ENCODE data around the gene TNFAIP8L1.
"Not testable (repeated sequence)": the region's sequence is repeated elsewhere in the genome, so short reads cannot be mapped to it uniquely, and the experiment has no call there.

The TNFAIP8L1 gene

DNA sequence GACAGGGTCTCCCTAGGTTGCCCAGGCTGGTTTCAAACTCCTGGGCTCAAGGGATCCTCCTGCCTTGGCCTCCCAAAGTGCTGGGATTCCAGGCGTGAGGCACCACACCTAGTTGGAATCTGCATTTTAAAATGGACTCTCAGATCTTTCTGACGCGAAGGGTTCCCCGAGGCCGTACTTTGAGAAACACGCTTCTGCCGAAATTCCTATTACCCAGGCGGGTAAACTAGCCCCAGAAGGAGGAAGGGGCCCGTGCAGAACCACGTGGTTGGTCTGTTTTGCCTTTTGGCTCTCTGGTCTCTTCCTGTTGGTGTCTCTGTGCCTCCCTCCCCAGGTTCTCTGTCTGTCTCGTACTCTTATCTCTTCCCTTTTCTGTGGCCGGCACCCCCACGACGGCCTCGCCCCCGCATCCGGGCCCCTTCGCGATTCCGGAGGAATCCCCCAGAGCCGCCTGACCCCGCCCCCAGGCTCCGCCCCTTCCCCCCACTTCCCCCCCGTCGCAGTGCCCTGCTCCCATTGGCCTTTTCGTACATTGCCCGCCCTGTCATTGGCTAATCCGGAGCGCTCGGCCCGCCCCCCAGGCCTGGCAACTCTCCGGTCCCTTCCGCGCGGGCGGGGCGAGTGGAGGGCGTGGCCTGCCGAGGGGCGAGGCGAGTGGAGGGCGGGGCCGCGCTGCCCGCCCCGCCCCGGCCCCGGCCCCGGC is at the start of gene TNFAIP8L1:
Gene TNFAIP8L1 (plus strand): TSS at position 689 of the 703 bp plus-strand sequence. CDS start 12,354 bp downstream, outside the sequence.
- in situ Hi-C loops (cut with MboI; ENCODE audit: low sequenced_read_pairs), result no loop called here

DNA sequence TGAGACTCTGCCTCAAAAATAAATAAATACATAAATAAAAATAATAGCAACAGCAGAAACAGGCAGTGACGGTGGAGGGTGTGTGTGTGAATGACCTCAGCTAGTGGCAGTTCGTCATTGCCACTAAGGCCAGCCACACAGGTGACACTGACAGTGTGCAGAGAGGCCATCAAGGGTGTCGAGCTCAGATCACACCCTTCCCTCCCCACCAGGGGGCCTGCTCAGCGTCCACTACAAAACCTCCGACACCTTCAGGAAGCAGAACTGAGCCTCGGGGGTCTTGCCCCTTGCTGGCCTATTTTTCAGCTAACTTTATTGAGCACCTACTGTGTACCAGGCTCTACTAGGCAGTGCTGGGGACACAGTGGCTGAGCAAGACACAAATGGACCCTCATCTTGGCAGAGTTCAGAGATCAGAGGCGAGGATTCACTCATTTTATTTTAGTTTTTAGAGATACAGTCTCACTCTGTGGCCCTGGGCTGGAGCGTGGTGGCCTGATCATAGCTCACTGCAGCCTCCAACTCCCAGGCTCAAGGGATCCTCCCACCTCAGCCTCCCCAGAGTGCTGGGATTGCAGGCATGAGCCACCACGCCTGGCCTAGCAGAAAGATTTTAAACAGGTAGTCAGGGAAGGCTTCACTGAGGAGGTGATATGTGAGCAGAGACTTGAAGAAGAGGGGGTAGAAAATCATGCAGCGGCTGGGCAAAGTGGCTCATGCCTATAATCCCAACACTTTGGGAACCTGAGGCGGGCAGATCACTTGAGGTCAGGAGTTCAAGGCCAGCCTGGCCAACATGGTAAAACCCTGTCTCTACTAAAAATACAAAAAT is 49.5 kb upstream of the TNFAIP8L1 start:
- in situ Hi-C loops (cut with MboI; ENCODE audit: low sequenced_read_pairs), result no loop called here

DNA sequence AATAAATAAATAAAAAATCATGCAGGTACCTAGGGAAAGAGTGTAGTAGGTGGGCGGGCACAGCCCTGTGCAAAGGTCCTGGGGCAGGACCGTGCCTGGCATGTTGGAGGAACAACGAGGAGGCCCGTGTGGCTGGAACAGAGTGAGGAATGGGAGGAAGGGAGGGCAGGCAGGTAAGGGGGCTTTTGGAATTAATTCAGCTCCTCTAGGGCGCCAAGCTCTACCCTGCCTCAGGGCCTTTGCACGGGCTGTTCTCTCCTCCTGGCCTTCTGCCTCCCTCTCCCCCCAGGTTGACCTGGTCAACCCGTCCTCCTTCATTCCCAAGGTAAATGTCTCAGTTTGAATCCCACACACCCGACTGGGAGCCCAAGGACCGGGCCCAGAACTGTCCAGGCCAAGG is 48.8 kb upstream of the TNFAIP8L1 start:
- in situ Hi-C loops (cut with MboI; ENCODE audit: low sequenced_read_pairs), result no loop called here

DNA sequence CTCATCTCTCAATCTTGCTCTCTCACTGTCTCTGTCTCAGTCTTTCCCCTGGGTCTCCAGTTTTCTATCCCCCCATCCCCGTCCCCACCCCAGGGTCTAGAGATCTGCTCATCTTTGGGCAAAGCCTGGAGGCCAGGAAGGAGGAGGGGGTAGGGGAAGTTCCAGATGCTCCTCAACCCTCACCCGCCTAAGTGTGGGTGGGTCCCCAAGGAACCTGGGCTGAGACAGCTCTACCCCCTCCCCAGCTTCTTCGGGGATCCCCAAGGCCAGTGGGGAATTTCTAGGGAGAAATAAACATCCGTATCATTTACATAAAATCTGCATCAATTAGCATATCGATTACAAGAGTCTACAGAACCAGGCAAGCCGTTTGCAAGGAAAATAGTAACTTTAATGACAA is 48.0 kb upstream of the TNFAIP8L1 start:
- in situ Hi-C loops (cut with MboI; ENCODE audit: low sequenced_read_pairs), result no loop called here

DNA sequence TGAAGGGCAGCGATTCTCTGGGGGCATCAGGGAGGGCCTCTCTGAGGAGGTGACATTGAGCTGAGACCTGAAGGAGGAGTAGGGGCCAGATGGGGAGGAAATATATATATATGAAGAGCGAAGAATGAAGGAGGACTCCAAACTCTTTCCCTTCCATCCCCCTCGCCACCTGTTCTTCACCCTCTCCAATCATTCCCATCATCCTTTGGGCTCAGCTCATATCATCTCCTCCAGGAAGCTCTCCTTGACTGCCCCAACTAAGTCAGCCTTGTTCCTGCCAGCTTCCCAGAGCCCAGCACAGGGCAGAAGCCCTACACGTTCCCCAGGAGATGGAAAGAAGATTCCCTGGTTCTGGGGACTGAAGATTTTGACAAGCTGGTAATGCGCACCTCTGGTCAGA is 46.9 kb upstream of the TNFAIP8L1 start:
- in situ Hi-C loops (cut with MboI; ENCODE audit: low sequenced_read_pairs), result no loop called here

DNA sequence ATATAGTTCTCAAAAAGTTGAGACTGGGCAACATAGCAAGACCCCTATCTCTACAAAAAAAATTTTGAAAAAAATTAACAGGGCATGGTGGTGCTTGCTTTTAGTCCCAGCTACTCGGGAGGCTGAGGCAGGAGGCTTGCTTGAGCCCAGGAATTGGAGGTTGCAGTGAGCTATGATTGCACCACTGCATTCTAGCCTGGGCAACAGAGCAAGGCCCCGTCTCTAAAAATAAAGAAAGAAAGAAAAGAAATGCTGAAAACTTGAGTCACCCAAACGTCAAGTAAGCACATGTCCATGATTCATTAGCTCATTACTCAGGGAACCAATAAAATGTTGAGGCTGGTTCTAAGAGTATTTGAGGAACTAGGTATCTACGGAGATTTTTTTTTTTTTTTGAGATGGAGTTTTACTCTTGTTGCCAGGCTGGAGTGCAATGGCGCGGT is 45.9 kb upstream of the TNFAIP8L1 start:
- in situ Hi-C loops (cut with MboI; ENCODE audit: low sequenced_read_pairs), result no loop called here

- in situ Hi-C loops (cut with MboI; ENCODE audit: low sequenced_read_pairs), result no loop called here
Observed at GRCh38 chr19:4594201-4594600, 45.1 kb upstream of the TNFAIP8L1 start.

GRCh38 chr19:4595158-4595557 is 44.2 kb upstream of the TNFAIP8L1 start:
- in situ Hi-C loops (cut with MboI; ENCODE audit: low sequenced_read_pairs), result not testable (repeated sequence)

DNA sequence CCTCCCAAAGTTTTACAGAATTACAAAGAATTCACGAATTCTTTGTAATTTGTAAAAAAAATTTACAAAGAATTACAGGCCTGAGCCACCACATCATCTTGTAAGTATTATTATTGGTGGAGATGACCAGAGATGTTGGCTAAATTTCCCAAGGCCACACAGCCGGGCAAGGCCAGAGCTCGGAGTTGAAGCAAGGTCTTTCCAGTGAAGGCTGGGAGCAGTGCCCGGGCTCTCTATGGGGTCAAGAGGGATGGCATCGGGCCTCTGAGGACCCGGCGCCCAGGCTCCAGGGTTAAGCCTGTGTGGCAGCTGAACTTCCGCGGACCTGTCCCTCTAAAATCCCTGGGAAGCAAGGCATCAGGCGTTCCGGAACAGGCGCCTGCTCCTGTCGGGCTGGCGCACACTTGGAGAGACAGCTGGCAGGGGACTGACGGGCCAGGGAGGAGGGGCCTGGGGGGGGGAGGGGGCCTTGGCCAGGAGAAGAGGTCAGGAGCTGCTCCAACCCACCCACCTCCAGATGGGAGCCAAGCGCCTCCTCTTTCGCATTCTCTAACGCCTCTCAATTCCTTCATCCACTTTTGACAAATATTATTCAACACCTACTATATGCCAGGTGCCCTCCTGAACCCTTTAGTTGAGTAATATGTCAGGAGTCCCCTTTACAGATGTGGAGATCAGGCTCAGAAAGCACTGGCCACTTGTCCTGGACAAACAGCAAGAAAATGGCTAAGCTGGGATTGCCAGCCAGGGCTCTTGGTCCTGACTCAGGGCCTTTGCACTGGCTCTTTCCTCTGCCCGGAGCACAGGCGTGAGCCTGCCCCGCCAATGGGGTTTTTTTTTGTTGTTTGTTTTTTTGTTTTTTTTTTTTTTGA is 43.0 kb upstream of the TNFAIP8L1 start:
- in situ Hi-C loops (cut with MboI; ENCODE audit: low sequenced_read_pairs), result no loop called here

DNA sequence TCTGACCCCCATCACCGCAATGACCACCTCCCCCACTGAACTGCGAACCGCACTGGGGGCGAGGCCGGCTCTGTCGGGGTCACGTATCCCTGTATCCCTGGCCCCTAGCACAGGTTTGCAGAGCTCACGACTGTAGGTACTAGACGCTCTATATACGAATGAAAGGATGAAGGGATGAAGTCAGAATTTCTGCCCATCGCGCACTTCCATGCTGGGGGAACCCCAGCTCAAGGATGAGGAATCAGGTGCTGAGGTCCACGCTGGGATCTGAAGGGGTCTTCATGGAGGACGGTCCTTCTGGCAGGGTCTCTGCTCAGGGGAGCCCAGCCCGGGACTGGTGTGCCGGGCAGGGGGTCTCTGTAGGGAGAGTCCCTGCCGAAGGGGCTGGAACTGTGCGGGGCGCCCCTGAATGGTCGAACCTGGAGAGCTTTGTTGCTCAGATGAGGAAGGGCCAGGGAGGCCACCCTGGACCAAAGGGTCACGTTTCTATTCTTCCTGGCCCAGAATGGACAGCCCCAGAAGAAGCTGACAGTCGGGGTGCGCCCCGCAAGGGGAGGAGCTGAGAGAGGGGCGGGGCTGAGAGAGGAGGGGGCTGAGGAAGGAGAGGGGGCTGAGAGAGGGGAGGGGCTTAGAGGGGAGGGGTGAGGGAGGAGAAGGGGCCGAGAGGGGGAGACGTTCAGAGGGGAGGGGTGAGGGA is 41.9 kb upstream of the TNFAIP8L1 start:
- in situ Hi-C loops (cut with MboI; ENCODE audit: low sequenced_read_pairs), result no loop called here

DNA sequence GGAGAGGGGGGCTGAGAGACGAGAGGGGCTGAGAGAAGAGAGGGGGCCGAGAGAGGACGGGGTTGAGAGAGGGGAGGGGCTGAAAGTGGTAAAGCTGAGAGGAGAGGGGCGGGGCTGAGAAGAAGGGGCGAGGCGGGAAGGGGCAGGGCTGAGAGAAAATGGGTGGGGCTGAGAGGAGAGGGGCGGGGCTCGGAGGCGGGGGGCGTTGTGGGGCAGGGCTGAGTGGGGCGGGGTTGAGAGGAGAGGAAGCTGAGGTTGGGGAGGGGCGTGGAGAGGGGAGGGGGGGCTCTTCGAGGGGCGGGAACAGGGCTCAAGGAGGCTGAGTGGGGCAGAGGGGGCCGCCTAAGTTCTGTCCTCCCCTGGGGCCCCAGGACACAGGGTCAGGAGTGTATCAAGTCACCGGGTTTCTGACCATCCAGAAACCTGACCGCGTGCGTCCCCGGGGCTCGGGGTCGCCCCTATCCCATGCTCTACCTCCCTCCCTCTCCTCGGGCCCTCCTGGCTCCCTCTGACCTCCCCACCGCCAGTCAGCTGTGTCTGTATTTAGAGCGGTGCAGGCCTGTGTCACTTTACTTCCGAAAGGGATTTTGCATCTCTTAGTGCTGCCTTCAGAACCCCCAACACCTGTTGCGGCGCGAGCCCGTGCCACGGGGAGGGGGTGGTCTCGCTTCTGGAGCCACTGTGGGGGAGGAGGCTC is 41.2 kb upstream of the TNFAIP8L1 start:
- in situ Hi-C loops (cut with MboI; ENCODE audit: low sequenced_read_pairs), result no loop called here

- in situ Hi-C loops (cut with MboI; ENCODE audit: low sequenced_read_pairs), result no loop called here
Observed at GRCh38 chr19:4598712-4599111, 40.6 kb upstream of the TNFAIP8L1 start.

DNA sequence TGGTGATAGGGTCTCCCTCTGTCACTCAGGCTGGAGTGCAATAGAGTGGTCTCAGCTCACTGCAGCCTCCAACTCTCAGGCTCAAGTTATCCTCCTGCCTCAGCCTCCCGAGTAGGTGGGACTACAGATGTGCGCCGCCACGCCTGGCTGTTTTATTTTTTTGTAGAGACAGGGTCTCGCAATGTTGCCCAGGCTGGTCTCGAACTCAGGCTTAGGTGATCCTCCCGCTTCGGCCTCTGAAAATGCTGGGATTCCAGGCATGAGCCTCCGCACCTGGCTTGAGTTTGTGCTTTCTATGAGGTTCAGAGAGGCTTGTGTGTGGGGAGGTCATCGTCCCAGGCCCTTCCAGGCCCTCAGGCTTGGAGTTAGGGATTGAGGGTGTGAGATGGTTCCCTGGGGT is 39.2 kb upstream of the TNFAIP8L1 start:
- in situ Hi-C loops (cut with MboI; ENCODE audit: low sequenced_read_pairs), result no loop called here

DNA sequence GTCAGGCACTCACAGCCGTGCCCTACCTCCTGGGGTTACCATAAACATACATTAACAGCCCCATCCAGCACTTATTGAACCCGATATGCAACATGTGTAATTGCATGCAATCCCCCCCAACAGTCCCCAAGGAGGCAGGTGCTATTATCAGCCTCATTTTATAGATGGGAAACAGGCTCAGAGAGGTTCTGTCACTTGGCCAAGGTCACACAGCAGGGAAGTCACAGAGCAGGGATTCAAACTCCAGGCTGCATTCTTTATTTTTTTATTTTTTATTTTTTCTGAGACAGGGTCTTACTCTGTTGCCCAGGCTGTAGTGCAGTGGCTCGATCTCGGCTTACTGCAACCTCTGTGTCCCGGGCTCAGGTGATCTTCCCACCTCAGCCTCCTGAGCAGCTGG is 38.4 kb upstream of the TNFAIP8L1 start:
- in situ Hi-C loops (cut with MboI; ENCODE audit: low sequenced_read_pairs), result no loop called here

DNA sequence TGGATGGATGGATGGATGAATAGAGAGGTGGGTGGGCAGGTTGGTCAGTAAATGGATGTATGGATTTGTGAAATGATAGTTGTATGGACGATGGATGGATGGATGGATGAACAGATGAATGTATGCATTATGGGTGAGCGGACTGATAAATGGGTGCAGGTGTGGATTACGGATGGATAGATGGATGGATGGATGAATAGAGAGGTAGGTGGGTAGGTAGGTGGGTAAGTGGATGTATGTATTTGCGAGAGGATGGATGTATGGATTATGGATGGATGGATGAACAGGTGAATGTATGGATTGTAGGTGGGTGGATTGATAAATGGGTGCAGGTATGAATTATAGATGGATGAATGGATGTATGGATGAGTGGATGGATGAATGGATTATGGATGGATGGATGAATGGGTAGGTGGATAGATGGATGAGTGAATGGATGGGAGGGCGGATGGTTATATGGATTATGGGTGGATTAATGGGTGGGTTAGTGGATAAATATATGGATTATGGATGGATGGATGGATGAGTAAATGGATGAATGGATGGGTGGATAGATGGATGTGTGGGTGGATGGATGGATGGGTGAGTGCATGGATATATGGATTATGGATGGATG is 37.0 kb upstream of the TNFAIP8L1 start:
- in situ Hi-C loops (cut with MboI; ENCODE audit: low sequenced_read_pairs), result no loop called here

DNA sequence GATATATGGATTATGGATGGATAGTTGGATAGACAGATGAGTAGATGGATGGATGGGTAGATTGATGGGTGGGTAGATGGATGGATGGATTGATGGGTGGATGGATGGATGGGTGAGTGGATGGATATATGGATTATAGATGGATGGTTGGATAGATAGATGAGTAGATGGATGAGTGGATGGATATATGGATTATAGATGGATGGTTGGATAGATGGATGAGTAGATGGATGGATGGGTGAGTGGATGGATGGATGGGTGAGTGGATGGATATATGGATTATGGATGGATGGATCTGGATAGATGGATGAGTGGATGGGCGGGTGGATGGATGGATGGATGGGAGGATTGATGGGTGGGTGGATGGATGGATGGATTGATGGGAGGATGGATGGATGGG is 36.4 kb upstream of the TNFAIP8L1 start:
- in situ Hi-C loops (cut with MboI; ENCODE audit: low sequenced_read_pairs), result no loop called here

GRCh38 chr19:4604912-4605311 is 34.4 kb upstream of the TNFAIP8L1 start:
- in situ Hi-C loops (cut with MboI; ENCODE audit: low sequenced_read_pairs), result no loop called here

DNA sequence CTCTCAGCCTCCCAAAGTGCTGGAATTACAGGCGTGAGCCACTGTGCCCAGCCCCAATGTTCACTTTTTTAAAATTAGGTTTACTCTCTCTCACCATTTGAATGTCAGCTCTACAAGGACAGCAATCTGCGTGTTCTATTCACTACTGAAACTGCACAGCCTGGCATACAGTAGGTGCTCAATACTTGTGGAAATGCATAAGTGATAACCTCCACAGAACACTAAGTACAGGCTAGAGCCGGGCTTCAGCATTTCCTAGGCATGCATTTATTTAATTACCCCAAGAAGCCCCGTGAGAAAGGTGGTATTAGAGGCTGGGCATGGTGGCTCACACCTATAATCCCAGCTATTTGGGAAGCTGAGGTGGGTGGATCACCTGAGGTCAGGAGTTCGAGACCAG is 33.1 kb upstream of the TNFAIP8L1 start:
- in situ Hi-C loops (cut with MboI; ENCODE audit: low sequenced_read_pairs), result no loop called here

DNA sequence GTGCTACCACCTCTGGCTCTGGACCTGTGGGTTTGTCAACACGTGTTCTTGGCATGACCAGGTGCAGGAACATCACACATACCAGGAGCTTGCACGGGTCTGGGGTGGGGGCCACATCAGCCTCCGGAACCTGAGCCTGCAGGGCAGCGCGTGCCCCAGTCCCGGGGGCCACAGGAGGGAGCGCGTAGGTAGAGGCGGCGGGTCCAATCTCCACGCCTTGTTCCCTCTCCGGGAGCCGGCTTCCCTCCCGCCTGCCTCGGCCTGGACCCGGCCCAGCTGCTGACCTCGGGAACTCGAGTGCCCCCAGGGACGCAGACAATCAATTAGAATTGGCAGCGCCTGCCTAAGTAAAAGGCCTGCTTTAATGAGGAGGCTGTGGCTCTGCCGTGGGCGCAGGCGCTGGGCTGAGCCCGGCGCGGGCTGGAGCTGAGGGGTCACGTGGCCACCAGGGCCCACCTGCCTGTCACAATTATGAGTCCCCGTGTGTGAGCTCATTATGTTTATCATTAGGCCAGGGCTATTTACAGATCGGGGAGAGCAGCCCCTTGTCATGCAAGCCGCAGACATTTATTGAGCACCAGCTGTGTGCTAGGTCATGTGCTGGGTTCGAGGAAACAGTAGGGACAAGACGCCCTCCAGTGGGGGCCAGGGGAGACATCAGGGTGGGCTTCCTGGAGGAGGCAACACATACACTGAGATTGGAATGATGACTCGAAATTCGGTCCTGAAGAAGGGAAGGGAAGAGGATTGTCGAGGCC is 32.2 kb upstream of the TNFAIP8L1 start:
- in situ Hi-C loops (cut with MboI; ENCODE audit: low sequenced_read_pairs), result no loop called here
